ENCODE results near the gene PAM. TPM values are rescaled to one million over a fixed set of nuclear protein-coding genes. Genes with fewer than 3 reads are reported as not detected.

The PAM gene
- total and polyA plus RNA-seq, 7 experiments from 2014 or later, result 10.3 to 36.6 (median 13.6) TPM

- no peak for ATAC-seq
- ChIA-PET POLR2A (no interaction called here), CTCF (no interaction called here)
- Histone ChIP-seq H3K27ac (ENCODE audit: low read depth, low read length) (no peak overlapping the region), H3K9me3 (ENCODE audit: control insufficient read depth in 2 of 3, low read length in 3 of 3) (no peaks in the 10 kb centered on the region), H3K36me3 (ENCODE audit: control insufficient read depth in 2 of 3, insufficient read depth in 3 of 3, low read length in 3 of 3) (no peaks in the 10 kb centered on the region), H3K4me3 (ENCODE audit: low read length) (no peak overlapping the region), H3K27me3 (ENCODE audit: control insufficient read depth in 2 of 2, insufficient read depth in 2 of 2, low read length in 2 of 2) (no peaks in the 10 kb centered on the region), H3K4me1 (ENCODE audit: control insufficient read depth in 2 of 2, insufficient read depth in 2 of 2, low read length in 2 of 2) (no peaks in the 10 kb centered on the region)
- Mint-ChIP-seq H3K27me3 (no peaks in the 10 kb centered on the region), H3K9me3 (no peaks in the 10 kb centered on the region), H3K4me1 (no peaks in the 10 kb centered on the region), H3K36me3 (peaks cover 0 to 5% (median 4%) of the 10 kb centered on the region in 5 donors), H3K27ac (no peak overlapping the region), H3K4me3 (no peak overlapping the region)
- intact Hi-C loops (cut with micrococcal nuclease), result no loop called here
- no peak for DNase-seq
Observed at GRCh38 chr5:102916109-102916508, 161.0 kb downstream of the PAM start.

GRCh38 chr5:102918986-102919610, 164.0 kb downstream of the PAM start:
- CTCF ChIA-PET, result no interaction called here

GRCh38 chr5:102920762-102921161, 165.7 kb downstream of the PAM start:
- H3K36me3 ChIP-seq (ENCODE audit: control insufficient read depth in 2 of 3, insufficient read depth in 3 of 3, low read length in 3 of 3), result peaks cover 0 to 4% (median 0%) of the 10 kb centered on the region in 3 experiments
- POLR2A ChIA-PET, result no interaction called here
- Mint-ChIP-seq H3K4me1 (no peaks in the 10 kb centered on the region), H3K4me3 (no peak overlapping the region), H3K36me3 (peaks cover 0 to 14% (median 0%) of the 10 kb centered on the region in 5 donors), H3K9me3 (no peaks in the 10 kb centered on the region), H3K27me3 (no peaks in the 10 kb centered on the region), H3K27ac (no peak overlapping the region)
- intact Hi-C loops (cut with micrococcal nuclease), result no loop called here
- H3K27ac ChIP-seq (ENCODE audit: low read depth, low read length), result no peak overlapping the region
- no peak for ATAC-seq
- H3K27me3 ChIP-seq (ENCODE audit: control insufficient read depth in 2 of 2, insufficient read depth in 2 of 2, low read length in 2 of 2), result no peaks in the 10 kb centered on the region
- no peak for DNase-seq
- CTCF ChIA-PET, result interaction anchor here (1.3 kb wide), 1 partner anchor 139 kb away, joined by 3 read pairs; no protein-coding TSS in a partner anchor
- no peak overlapping the region for H3K4me3 ChIP-seq (ENCODE audit: low read length)
- H3K4me1 ChIP-seq (ENCODE audit: control insufficient read depth in 2 of 2, insufficient read depth in 2 of 2, low read length in 2 of 2), result no peaks in the 10 kb centered on the region
- no peaks in the 10 kb centered on the region for H3K9me3 ChIP-seq (ENCODE audit: control insufficient read depth in 2 of 3, low read length in 3 of 3)

More at GRCh38 chr5:102918986-102919610, 164.0 kb downstream of the PAM start:
- Histone ChIP-seq H3K4me1 (ENCODE audit: control insufficient read depth in 2 of 2, insufficient read depth in 2 of 2, low read length in 2 of 2) (no peaks in the 10 kb centered on the region), H3K27me3 (ENCODE audit: control insufficient read depth in 2 of 2, insufficient read depth in 2 of 2, low read length in 2 of 2) (no peaks in the 10 kb centered on the region), H3K4me3 (ENCODE audit: low read length) (no peak overlapping the region), H3K9me3 (ENCODE audit: control insufficient read depth in 2 of 3, low read length in 3 of 3) (no peaks in the 10 kb centered on the region), H3K36me3 (ENCODE audit: control insufficient read depth in 2 of 3, insufficient read depth in 3 of 3, low read length in 3 of 3) (no peaks in the 10 kb centered on the region), H3K27ac (ENCODE audit: low read depth, low read length) (no peak overlapping the region)
- intact Hi-C loops (cut with micrococcal nuclease), result no loop called here
- Mint-ChIP-seq H3K9me3 (no peaks in the 10 kb centered on the region), H3K4me3 (no peak overlapping the region), H3K4me1 (no peaks in the 10 kb centered on the region), H3K27me3 (no peaks in the 10 kb centered on the region), H3K36me3 (peaks cover 0 to 3% (median 0%) of the 10 kb centered on the region in 5 donors), H3K27ac (no peak overlapping the region)
- POLR2A ChIA-PET, result no interaction called here
- DNase-seq, result no peak
- no peak for ATAC-seq

GRCh38 chr5:102921341-102922044, 166.4 kb downstream of the PAM start:
- ChIA-PET CTCF (interaction anchor here (1.3 kb wide), 1 partner anchor 140 kb away, joined by 3 read pairs; no protein-coding TSS in a partner anchor), POLR2A (no interaction called here)
- DNase-seq (no peak), ATAC-seq (no peak)
- H3K27ac ChIP-seq (ENCODE audit: low read depth, low read length), result no peak overlapping the region
- no peaks in the 10 kb centered on the region for H3K9me3 ChIP-seq (ENCODE audit: control insufficient read depth in 2 of 3, low read length in 3 of 3)
- Mint-ChIP-seq H3K9me3 (no peaks in the 10 kb centered on the region), H3K4me1 (no peaks in the 10 kb centered on the region), H3K36me3 (peaks cover 0 to 14% (median 0%) of the 10 kb centered on the region in 5 donors), H3K27me3 (no peaks in the 10 kb centered on the region), H3K4me3 (no peak overlapping the region), H3K27ac (no peak overlapping the region)
- H3K4me3 ChIP-seq (ENCODE audit: low read length), result no peak overlapping the region
- H3K27me3 ChIP-seq (ENCODE audit: control insufficient read depth in 2 of 2, insufficient read depth in 2 of 2, low read length in 2 of 2), result no peaks in the 10 kb centered on the region
- intact Hi-C loops (cut with micrococcal nuclease), result no loop called here
- H3K4me1 ChIP-seq (ENCODE audit: control insufficient read depth in 2 of 2, insufficient read depth in 2 of 2, low read length in 2 of 2), result no peaks in the 10 kb centered on the region
- H3K36me3 ChIP-seq (ENCODE audit: control insufficient read depth in 2 of 3, insufficient read depth in 3 of 3, low read length in 3 of 3), result peaks cover 0 to 4% (median 0%) of the 10 kb centered on the region in 3 experiments

- H3K4me1 Mint-ChIP-seq, result peaks cover 0 to 2% (median 0%) of the 10 kb centered on the region in 7 donors
- CTCF ChIA-PET, result interaction anchor here (1.3 kb wide), 1 partner anchor 140 kb away, joined by 3 read pairs; no protein-coding TSS in a partner anchor
- intact Hi-C loops (cut with micrococcal nuclease), result no loop called here
- H3K36me3 Mint-ChIP-seq, result peaks cover 0 to 19% (median 0%) of the 10 kb centered on the region in 5 donors
- H3K4me3 ChIP-seq (ENCODE audit: low read length), result no peak overlapping the region
- ATAC-seq, result no peak
- H3K4me3 Mint-ChIP-seq, result no peak overlapping the region
- H3K36me3 ChIP-seq (ENCODE audit: control insufficient read depth in 2 of 3, insufficient read depth in 3 of 3, low read length in 3 of 3), result peaks cover 0 to 4% (median 0%) of the 10 kb centered on the region in 3 experiments
- no peak for DNase-seq
- no peaks in the 10 kb centered on the region for H3K27me3 ChIP-seq (ENCODE audit: control insufficient read depth in 2 of 2, insufficient read depth in 2 of 2, low read length in 2 of 2)
- no peaks in the 10 kb centered on the region for H3K9me3 Mint-ChIP-seq
- no peak overlapping the region for H3K27ac Mint-ChIP-seq
- POLR2A ChIA-PET, result no interaction called here
- H3K4me1 ChIP-seq (ENCODE audit: control insufficient read depth in 2 of 2, insufficient read depth in 2 of 2, low read length in 2 of 2), result no peaks in the 10 kb centered on the region
- H3K9me3 ChIP-seq (ENCODE audit: control insufficient read depth in 2 of 3, low read length in 3 of 3), result no peaks in the 10 kb centered on the region
- no peak overlapping the region for H3K27ac ChIP-seq (ENCODE audit: low read depth, low read length)
- no peaks in the 10 kb centered on the region for H3K27me3 Mint-ChIP-seq
Observed at GRCh38 chr5:102922111-102922720, 167.1 kb downstream of the PAM start.

- POLR2A ChIA-PET, result no interaction called here
- H3K9me3 Mint-ChIP-seq, result no peaks in the 10 kb centered on the region
Observed at GRCh38 chr5:102922799-102923477, 167.8 kb downstream of the PAM start.

More at GRCh38 chr5:102922799-102923477, 167.8 kb downstream of the PAM start:
- intact Hi-C loops (cut with micrococcal nuclease), result no loop called here
- Histone ChIP-seq H3K36me3 (ENCODE audit: control insufficient read depth in 2 of 3, insufficient read depth in 3 of 3, low read length in 3 of 3) (peaks cover 0 to 4% (median 0%) of the 10 kb centered on the region in 3 experiments), H3K27me3 (ENCODE audit: control insufficient read depth in 2 of 2, insufficient read depth in 2 of 2, low read length in 2 of 2) (no peaks in the 10 kb centered on the region), H3K4me1 (ENCODE audit: control insufficient read depth in 2 of 2, insufficient read depth in 2 of 2, low read length in 2 of 2) (no peaks in the 10 kb centered on the region), H3K27ac (ENCODE audit: low read depth, low read length) (no peak overlapping the region), H3K4me3 (ENCODE audit: low read length) (no peak overlapping the region), H3K9me3 (ENCODE audit: control insufficient read depth in 2 of 3, low read length in 3 of 3) (no peaks in the 10 kb centered on the region)
- peaks cover 0 to 2% (median 0%) of the 10 kb centered on the region in 7 donors for H3K4me1 Mint-ChIP-seq
- H3K36me3 Mint-ChIP-seq, result peaks cover 0 to 19% (median 0%) of the 10 kb centered on the region in 5 donors
- no peak for ATAC-seq
- no peak for DNase-seq
- H3K27me3 Mint-ChIP-seq, result no peaks in the 10 kb centered on the region
- no peak overlapping the region for H3K27ac Mint-ChIP-seq
- CTCF ChIA-PET, result no interaction called here
- no peak overlapping the region for H3K4me3 Mint-ChIP-seq

Data from naive thymus-derived CD4-positive, alpha-beta T cell (primary cell).